Colonic mucosa (tissue), 4 donors: ENCODE results near the gene LRRK1. TPM values are rescaled to one million over a fixed set of nuclear protein-coding genes. Genes with fewer than 3 reads are reported as not detected.

ENCODE experiments used
- DNase-seq: peaks from one replicate; pipeline ENCODE4 v3.0.0-alpha.2; 2020
- H3K27ac ChIP-seq: fragments of 200-600 bp; one replicate; pipeline ENCODE4 v1.8.0; 2021
- H3K27me3 ChIP-seq: fragments of 200-600 bp; one replicate; pipeline ENCODE4 v1.8.0; 2021
- H3K36me3 ChIP-seq: fragments of 200-600 bp; one replicate; pipeline ENCODE4 v1.8.0; 2021
- H3K4me1 ChIP-seq: fragments of 200-600 bp; one replicate; pipeline ENCODE4 v1.8.0; 2021; ENCODE audit warnings: mild to moderate bottlenecking
- H3K4me3 ChIP-seq: fragments of 200-600 bp; one replicate; pipeline ENCODE4 v1.8.0; 2021
- H3K9ac ChIP-seq, 2 donors: one replicate each; pipeline ENCODE4 v1.7.0; 2013; ENCODE audit warnings: control low read depth in 2 of 2, low read depth in 2 of 2, low read length in 2 of 2
- H3K9me3 ChIP-seq: fragments of 200-600 bp; one replicate; pipeline ENCODE4 v1.8.0; 2021
- intact Hi-C: fragments of 100-400 bp; cut with DNase I; formaldehyde crosslinking; loops from one replicate; pipeline ENCODE4 v1.14.1; 2022
- total RNA-seq, 2 donors: library from RNA; stranded (reverse); fragmentation: NEBNext Ultra II Directional in 1 of 2; extraction: Animal tissue kit (Norgen Biotek cat#: 25700) in 1 of 2; gene quantifications; one replicate each; pipeline ENCODE4 v1.2.1, GENCODE V29; 2021
- TF ChIP-seq, protein P1 (sequence below): fragments of 200-600 bp; IDR thresholded peaks from one replicate; pipeline ENCODE4 v1.8.0; 2022; ENCODE audit warnings: antibody characterized with exemption, mild to moderate bottlenecking
- donor health status: healthy.
- donor health status: DM: no; HTN: no; CAD: no.
- donor health status: DM: no; HTN: no; CAD: no.

The LRRK1 gene
- total RNA-seq, 2 donors from 2014 or later = 29.6 to 36.0 TPM

GRCh38 chr15:101112336-101113113 lies 193.4 kb downstream of the LRRK1 start:
- no peak overlapping the region for H3K9ac ChIP-seq
- H3K27me3 ChIP-seq = no peaks in the 10 kb centered on the region
- DNase-seq = no peak
- no peaks in the 10 kb centered on the region for H3K9me3 ChIP-seq
- H3K4me1 ChIP-seq = no peaks in the 10 kb centered on the region
- H3K4me3 ChIP-seq = no peak overlapping the region
- H3K27ac ChIP-seq = no peak overlapping the region
- intact Hi-C loops = no loop called here
- TF ChIP-seq, protein P1, sequence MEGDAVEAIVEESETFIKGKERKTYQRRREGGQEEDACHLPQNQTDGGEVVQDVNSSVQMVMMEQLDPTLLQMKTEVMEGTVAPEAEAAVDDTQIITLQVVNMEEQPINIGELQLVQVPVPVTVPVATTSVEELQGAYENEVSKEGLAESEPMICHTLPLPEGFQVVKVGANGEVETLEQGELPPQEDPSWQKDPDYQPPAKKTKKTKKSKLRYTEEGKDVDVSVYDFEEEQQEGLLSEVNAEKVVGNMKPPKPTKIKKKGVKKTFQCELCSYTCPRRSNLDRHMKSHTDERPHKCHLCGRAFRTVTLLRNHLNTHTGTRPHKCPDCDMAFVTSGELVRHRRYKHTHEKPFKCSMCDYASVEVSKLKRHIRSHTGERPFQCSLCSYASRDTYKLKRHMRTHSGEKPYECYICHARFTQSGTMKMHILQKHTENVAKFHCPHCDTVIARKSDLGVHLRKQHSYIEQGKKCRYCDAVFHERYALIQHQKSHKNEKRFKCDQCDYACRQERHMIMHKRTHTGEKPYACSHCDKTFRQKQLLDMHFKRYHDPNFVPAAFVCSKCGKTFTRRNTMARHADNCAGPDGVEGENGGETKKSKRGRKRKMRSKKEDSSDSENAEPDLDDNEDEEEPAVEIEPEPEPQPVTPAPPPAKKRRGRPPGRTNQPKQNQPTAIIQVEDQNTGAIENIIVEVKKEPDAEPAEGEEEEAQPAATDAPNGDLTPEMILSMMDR = no peak
- no peaks in the 10 kb centered on the region for H3K36me3 ChIP-seq

DNA sequence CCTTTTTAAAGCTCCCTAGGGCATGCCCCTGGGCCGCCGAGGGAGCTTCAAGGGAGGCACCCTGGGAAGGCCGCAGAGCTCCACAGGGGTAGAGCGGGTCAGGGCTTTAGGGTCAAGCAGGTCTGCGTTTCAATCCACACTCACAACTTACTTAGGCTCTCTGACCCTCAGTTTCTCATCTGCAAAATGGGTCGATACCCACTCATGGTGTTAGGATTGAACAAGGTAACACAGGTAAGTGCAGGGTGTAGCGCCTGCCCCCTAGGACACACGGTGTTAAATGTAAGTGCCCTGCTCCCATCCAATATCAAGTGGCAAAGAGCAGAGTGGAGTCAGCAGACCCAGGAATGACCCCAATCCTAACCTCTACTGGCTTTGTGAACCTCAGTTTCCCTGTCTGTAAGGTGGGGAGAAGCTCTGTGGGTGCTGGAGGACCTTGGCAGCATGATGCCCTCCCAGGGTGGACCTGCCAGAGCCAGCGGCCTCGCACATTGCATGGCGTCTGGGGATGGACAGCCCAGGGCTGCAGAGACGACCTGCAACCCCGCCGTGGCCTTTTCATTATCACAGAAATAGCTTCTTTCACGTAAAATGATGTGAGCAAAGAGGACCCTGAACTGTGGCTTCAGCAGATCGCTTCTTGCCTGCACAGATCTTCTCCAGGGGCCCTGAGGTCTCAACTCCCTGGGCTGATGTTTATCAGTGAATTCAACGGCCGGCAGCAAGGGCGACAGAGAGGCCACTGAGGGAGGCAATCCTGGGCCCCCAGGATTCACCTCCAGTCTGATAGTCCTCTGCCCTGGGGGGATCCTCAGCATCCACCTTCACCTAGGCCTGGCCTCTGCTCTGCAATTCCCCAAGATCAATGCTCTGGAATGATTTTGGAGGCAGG lies 194.2 kb downstream of the LRRK1 start:
- H3K4me1 ChIP-seq = no peaks in the 10 kb centered on the region
- H3K9me3 ChIP-seq = no peaks in the 10 kb centered on the region
- H3K27me3 ChIP-seq = no peaks in the 10 kb centered on the region
- no peak overlapping the region for H3K9ac ChIP-seq
- no peak for DNase-seq
- TF ChIP-seq, protein P1 = no peak
- no peak overlapping the region for H3K4me3 ChIP-seq
- intact Hi-C loops = no loop called here
- H3K36me3 ChIP-seq = no peaks in the 10 kb centered on the region
- H3K27ac ChIP-seq = no peak overlapping the region

- H3K27me3 ChIP-seq = no peaks in the 10 kb centered on the region
- no peaks in the 10 kb centered on the region for H3K4me1 ChIP-seq
- DNase-seq = no peak
- no peaks in the 10 kb centered on the region for H3K9me3 ChIP-seq
- H3K36me3 ChIP-seq = no peaks in the 10 kb centered on the region
- no peak overlapping the region for H3K9ac ChIP-seq
- no peak overlapping the region for H3K4me3 ChIP-seq
- intact Hi-C loops = no loop called here
- no peak overlapping the region for H3K27ac ChIP-seq
- TF ChIP-seq, protein P1 = no peak
Measured at GRCh38 chr15:101114166-101114565, 195.0 kb downstream of the LRRK1 start.

GRCh38 chr15:101114610-101115009 lies 195.5 kb downstream of the LRRK1 start:
- Histone ChIP-seq H3K4me1 (no peaks in the 10 kb centered on the region), H3K27me3 (no peaks in the 10 kb centered on the region), H3K4me3 (no peak overlapping the region), H3K36me3 (no peaks in the 10 kb centered on the region), H3K9ac (no peak overlapping the region), H3K27ac (no peak overlapping the region), H3K9me3 (no peaks in the 10 kb centered on the region)
- intact Hi-C loops = no loop called here
- TF ChIP-seq, protein P1 = no peak
- no peak for DNase-seq

- Histone ChIP-seq H3K36me3 (no peaks in the 10 kb centered on the region), H3K4me3 (no peak overlapping the region), H3K4me1 (no peaks in the 10 kb centered on the region), H3K27me3 (no peaks in the 10 kb centered on the region), H3K9me3 (no peaks in the 10 kb centered on the region), H3K9ac (no peak overlapping the region), H3K27ac (no peak overlapping the region)
- intact Hi-C loops = no loop called here
- no peak for DNase-seq
- TF ChIP-seq, protein P1 = no peak
Measured at GRCh38 chr15:101115393-101115785, 196.2 kb downstream of the LRRK1 start.
